ENCODE data around the gene CFAP69.

CFAP69 gene, protein sequence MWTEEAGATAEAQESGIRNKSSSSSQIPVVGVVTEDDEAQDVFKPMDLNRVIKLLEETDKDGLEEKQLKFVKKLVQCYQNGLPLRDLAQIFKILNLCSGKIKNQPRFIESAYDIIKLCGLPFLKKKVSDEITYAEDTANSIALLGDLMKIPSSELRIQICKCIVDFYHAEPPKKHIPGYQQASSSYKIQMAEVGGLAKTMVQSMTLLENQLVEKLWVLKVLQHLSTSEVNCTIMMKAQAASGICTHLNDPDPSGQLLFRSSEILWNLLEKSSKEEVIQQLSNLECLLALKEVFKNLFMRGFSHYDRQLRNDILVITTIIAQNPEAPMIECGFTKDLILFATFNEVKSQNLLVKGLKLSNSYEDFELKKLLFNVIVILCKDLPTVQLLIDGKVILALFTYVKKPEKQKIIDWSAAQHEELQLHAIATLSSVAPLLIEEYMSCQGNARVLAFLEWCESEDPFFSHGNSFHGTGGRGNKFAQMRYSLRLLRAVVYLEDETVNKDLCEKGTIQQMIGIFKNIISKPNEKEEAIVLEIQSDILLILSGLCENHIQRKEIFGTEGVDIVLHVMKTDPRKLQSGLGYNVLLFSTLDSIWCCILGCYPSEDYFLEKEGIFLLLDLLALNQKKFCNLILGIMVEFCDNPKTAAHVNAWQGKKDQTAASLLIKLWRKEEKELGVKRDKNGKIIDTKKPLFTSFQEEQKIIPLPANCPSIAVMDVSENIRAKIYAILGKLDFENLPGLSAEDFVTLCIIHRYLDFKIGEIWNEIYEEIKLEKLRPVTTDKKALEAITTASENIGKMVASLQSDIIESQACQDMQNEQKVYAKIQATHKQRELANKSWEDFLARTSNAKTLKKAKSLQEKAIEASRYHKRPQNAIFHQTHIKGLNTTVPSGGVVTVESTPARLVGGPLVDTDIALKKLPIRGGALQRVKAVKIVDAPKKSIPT

DNA sequence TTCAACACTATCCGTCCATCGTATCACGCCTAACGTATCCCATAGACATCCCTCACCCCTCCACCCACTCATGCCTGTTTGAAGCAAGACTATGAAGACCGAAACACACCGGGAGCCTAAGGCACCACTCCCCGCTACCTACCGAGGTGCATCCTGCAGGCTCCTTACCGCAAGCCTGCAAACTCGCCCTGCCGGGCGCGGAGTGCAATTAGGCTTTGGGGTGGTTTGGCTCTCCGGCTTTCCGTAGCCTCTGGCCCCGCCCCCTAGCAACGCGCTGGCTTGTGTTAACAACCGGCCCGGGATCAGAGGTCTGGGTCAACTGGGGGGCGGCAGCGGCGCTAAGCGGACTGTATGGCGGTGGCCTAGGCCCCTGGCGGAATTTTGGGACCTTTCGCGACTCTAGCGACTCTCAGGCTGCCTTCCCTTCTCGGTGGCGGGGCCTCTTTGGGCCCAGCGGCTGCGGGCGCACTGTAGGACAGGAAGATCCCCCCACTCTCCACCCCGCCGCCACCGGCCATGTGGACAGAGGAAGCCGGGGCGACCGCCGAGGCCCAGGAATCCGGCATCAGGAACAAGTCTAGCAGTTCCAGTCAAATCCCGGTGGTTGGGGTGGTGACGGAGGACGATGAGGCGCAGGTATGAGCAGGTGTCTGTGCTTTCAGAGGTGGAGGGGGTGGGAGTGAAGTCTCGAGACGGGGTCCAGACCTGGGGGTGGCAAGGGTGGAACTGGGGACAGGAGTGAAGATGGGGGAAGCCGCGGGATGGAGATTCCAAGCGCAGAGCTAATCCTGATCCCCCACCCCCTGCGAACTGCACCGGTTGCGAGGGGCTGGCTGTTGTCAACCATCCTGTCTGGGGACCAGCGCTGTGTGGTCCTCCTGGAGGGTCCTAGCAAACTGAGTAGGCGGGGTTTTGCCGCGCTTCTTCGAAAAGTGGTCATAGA lies at the start of gene CFAP69:
TSS of gene CFAP69 (plus strand) at position 266 of the 943 bp plus-strand sequence. CDS start at position 517, 251 bp downstream.
- DNase-seq (ENCODE audit: low spot score), result peak; percentile 60

DNA sequence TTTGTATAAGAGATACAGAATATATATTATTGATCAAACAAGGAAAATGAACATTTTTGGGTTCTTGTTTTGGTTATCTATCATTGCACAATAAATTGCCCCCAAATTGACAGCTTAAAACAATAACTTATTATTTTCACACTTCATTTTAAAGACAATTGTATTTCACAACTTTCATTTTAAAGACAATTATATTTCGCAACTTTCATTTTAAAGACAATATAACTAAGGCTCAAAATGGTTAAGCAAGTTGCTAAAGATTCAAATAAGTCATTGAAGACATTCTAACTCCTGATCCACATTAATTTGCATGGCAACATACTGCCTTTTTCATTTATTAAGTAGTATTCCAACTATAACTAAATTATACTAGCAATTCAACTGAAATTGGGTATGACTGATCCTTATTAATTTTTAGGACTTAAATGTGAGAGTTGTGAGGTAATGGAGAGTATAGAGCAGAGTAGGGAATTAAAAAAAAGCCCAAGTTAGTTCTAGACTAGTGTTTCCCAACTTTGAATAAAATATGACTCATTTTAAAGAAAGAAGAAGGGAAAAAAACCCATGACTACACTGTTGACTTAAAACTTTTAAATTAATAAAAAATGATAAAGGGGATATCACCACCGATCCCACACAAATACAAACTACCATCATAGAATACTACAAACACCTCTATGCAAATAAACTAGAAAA lies 43.3 kb upstream of the CFAP69 start:
- DNase-seq (ENCODE audit: low spot score), result no peak

DNA sequence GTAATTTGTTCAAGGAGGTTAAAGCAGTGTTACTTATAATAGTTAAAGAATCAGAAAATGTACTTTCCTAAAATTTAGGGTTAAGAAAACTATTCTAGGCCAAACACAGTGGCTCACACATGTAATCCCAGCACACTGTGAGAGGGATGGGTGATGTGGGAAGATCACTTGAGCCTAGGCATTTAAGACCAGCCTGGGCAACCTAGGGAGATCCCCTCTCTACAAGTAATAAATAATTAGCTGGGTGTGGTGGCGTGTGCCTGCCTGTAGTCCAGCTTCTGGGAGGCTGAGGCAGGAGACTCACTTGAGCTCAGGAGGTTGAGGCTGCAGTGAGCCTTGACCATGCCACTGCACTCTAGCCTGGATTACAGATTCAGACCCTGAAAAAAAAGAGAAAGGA lies 37.0 kb upstream of the CFAP69 start:
- no peak for DNase-seq (ENCODE audit: low spot score)

DNA sequence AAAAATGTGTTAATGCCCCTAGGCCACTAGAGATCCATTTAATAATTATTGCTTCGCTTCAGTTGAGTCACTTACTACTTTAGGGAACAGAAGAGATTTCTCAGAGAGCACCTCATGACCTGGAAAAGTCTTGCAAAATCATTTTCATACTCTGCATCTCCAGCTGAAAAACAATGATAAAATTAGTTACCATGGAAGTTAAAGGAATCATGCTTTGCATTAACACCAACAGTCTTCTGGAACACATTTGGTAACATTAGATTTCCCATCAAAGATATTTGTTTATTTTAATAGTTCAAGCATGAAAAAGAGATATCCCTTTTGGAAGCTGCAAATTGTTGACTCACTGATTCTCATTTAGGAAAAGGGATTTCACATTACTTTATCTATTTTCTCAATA lies 35.2 kb upstream of the CFAP69 start:
- no peak for DNase-seq (ENCODE audit: low spot score)

DNA sequence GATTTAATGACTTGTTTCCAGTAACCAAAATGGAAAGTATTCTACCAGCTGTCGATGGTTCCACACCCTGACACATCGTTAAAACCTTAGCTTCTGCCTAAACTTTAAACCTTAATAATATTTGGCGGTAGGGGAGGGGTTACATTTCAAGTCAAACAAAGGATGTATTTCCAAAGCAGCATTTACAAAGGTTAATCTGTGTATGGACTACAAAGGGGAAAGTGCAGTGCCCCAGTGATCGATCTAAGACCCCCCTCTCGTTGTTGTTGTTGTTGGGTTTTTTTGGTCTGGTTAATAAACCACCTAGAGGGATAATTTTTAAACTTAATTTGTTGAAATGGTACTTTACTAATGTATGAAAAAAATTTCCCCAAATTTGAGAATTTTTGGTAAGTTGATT lies 34.5 kb upstream of the CFAP69 start:
- no peak for DNase-seq (ENCODE audit: low spot score)

DNA sequence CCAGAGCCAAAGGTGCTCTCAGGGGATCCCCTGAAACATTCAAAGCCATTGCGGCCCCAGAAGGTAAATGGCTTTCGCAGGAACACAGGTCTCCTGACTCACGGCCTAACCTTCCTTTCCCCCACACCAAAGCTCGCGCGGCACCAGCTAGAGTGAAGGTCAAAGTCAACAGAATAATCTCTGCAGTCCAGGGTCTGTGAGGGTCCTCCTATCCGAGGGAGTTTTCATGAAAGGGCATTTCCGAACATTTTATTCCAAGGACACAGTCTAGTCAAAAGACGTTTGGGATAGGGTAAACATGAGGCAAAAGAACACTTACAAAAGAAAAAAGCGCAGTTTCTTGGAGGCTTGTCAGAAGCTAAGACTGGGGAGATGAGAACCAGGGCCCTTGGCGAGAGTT lies 34.0 kb upstream of the CFAP69 start:
- DNase-seq (ENCODE audit: low spot score), result no peak

DNA sequence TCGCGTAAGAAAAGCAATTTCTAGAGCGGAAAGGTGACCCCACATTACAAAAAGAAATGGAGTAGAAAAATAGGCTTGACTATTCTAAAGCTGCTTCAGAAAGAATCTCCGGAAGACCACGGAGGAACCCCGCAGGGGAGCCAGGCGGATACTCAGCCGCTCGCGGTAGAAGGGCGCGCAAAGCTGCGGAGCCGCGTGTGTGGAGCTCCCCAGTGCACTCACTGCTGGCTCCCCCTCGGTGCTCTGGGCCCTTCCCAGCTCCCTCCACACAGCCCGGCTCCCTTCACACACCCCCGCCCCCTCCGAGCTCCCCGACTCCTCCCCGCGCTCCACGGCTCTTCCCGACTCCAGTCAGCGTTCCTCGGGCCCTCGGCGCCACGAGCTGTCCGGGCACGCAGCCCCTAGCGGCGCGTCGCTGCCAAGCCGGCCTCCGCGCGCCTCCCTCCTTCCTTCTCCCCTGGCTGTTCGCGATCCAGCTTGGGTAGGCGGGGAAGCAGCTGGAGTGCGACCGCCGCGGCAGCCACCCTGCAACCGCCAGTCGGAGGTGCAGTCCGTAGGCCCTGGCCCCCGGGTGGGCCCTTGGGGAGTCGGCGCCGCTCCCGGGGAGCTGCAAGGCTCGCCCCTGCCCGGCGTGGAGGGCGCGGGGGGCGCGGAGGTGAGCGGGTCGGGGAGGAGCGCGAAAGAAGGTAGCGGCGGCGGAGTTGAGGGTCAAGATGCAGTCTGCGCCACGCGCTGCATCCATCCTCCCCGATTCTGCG lies 33.4 kb upstream of the CFAP69 start, which contains the start of gene STEAP2:
TSS of gene STEAP2 (plus strand) at position 350 of the 758 bp plus-strand sequence. CDS start 13,343 bp downstream, outside the sequence.
- DNase-seq (ENCODE audit: low spot score), result peak; percentile 37

DNA sequence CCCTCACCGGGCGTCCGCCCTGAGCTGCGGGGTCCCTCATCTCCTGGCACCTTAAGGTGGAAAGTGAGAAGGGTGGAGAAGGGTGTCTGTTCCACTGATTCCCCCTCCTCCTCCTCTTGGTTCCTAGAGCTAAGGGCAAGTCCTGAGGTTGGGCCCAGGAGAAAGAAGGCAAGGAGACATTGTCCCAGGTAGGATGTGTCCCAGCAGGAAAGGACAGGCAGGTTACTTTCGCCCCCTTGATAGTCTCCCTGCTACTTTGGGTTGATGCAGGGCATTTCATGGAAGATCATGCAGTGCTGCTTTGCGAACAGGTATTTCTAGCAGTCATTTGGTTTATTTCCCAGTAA lies 32.9 kb upstream of the CFAP69 start:
- no peak for DNase-seq (ENCODE audit: low spot score)

DNA sequence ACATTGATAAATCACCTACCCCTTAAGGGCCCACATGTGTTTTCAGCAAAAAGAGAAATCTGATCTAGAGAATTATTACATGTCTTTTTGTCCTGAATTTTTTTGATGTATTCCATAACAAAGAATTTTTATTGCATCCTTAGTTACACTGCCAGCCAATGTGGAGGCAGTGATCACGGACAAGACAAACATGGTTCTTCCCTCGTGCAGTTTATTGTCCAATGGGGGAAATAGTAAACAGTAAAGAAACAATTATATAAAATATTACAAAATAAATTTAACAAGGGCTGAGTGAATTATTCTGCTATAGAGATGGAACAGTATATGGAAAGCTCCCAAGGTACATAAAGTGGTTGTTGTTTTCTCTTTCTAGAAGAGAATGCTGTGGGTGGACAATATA lies 31.5 kb upstream of the CFAP69 start:
- no peak for DNase-seq (ENCODE audit: low spot score)

DNA sequence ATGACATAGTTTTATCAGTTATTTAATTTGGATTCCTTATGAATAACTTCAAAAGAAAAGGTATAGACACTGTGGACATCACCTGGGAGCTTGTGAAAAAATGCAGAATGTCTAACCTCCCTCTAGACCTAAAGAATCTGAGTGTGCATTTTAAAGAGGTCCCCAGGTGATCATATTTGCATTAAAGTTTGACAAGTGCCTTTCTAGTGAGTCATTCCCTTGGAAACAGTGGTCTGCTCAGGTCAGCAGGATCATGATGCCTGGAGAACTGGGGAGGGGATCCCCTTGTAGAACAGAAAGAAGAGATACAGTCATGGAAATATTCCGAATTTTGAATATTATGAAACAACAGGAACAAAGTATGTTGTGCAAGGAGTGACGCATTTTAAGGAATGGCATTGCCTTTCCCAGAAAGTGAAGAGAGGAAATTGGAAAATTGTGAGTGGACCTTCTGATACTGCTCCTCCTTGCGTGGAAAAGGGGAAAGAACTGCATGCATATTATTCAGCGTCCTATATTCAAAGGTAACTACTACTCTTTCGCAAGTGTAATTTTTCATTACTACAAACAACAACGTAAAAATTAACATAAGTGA lies 28.8 kb upstream of the CFAP69 start:
- DNase-seq (ENCODE audit: low spot score), result no peak

DNA sequence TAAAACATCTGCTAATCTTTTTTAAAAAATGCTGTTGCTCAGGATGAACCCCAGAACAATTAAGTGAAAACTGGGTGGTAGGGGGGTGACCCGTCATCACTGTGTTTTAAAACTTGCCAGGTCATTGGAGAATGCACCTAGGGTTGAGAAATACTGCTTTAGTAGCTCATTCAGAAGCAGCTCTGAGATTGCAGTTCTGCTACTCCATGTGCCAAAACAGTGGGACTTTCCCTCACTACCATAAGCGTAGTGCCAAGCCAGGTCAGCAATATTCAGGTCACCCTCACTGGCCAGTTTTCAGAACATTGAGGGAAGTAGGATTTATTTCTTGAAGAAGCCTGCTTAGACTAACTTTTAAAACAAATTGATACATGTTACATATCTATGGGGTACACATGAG lies 28.2 kb upstream of the CFAP69 start:
- DNase-seq (ENCODE audit: low spot score), result no peak

DNA sequence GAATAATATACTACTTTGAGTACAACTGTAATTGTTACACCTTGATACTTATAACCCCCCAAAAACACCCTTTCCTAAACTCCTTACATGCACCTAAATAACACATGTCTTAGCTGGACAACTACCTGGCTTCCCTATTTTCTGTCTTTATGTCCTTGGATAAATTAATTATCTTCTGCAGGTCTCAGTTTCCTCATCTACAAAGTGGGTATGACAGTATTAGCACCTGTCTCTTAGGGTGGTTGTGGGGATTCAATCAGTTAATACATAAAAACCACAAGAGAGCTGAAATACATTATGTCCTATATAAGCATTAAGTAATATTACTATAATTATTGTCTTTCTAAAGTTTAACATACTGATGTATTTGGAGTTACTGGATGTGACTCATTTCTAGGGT lies 22.6 kb upstream of the CFAP69 start:
- DNase-seq (ENCODE audit: low spot score), result no peak

DNA sequence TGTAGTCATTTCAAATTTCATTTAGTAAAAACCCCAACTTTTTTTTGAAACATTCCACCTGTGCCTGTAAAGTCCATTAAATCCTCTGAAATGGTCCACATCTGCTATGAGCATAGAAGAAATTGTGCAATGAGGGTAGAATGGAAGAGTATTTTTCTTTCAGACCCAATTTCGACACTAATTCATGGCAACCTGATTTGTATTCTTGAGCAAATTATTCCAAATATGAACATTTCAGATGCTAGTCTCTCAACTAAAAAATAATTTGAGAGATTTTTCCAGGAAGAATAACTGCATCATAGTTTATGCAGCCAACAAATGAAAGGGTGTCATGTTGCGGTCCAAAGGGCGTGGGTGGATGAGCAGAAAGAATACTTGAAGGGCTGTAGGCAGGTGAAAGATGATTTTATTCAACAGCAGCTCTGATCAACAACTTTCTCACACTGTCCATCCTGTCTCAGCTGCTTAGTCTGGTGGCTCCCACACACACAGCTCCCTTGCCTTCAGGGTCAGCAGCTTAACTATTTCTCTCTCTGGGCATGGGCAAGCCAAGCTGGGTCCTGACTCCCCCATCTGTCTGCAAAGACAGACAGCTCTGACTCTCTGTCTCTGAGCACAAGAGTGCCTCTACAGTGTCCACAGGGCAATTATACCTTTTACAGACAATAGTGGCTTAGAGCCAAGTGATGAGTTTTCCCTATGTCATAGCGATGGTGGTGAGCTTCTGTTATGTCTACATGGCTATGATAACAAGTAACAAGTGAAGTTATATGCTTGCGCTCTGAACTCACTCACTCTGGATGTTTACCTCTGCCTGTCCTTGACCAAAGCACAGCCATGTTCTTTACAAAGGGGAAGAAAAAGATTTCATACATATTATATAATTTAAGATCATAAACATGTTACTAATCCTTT lies 21.9 kb upstream of the CFAP69 start:
- DNase-seq (ENCODE audit: low spot score), result no peak

DNA sequence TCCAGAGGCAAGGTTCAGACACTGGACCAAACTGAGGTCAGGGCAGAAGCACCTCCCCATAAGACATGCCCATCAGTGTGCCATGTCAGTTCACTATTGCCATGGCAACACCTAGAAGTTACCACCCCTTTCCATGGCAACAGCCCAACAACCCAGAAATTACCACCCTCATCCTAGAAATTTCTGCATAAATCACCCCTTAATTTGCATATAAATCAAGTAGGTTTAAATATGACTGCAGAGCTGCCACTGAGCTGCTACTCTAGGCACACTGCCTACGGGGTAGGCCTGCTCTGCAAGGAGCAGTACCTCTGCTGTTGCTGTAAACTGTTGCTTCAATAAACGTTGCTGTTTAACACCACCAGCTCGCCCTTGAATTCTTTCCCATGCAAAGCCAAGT lies 20.8 kb upstream of the CFAP69 start:
- no peak for DNase-seq (ENCODE audit: low spot score)

DNA sequence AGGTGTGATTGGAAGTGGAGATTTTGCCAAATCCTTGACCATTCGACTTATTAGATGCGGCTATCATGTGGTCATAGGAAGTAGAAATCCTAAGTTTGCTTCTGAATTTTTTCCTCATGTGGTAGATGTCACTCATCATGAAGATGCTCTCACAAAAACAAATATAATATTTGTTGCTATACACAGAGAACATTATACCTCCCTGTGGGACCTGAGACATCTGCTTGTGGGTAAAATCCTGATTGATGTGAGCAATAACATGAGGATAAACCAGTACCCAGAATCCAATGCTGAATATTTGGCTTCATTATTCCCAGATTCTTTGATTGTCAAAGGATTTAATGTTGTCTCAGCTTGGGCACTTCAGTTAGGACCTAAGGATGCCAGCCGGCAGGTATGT lies 19.8 kb upstream of the CFAP69 start:
- no peak for DNase-seq (ENCODE audit: low spot score)

DNA sequence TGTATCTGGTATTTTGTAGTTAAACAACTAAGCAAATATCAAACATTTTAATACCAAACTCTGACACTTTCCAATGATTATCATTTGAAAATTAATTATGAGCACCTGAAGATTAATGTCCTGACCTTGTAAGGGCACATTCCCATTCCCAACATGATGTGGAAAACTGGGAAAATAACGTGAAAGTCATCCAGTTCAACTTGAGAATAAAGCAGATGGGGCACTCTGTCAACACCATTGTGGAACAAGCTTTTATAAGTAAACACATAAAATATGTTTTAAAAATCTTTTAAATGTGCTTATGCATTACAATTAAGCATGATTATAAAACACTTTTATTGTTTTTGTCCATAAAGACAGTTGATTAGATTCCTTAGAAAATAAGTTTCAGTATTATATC lies 19.4 kb upstream of the CFAP69 start:
- DNase-seq (ENCODE audit: low spot score), result no peak

DNA sequence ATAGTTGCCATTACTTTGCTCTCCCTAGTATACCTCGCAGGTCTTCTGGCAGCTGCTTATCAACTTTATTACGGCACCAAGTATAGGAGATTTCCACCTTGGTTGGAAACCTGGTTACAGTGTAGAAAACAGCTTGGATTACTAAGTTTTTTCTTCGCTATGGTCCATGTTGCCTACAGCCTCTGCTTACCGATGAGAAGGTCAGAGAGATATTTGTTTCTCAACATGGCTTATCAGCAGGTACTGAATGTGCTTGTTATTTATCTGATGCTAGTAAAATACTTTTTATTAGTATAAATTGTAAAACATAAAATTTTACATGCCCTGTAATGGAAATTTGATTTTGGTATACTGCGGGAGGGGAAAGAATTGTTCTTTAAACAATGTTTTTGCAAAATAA lies 17.7 kb upstream of the CFAP69 start:
- no peak for DNase-seq (ENCODE audit: low spot score)

DNA sequence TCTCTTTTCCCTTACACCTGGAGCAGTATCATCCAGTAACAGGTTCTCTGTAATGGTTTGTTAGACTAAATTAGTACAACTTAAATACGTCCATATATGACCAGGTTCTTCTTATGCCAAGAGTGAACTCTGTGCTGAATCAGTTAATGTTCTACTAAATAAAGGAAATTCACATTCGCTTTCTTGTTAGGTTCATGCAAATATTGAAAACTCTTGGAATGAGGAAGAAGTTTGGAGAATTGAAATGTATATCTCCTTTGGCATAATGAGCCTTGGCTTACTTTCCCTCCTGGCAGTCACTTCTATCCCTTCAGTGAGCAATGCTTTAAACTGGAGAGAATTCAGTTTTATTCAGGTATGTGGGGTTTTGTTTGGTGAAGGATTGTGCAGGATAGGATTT lies 15.3 kb upstream of the CFAP69 start:
- no peak for DNase-seq (ENCODE audit: low spot score)

DNA sequence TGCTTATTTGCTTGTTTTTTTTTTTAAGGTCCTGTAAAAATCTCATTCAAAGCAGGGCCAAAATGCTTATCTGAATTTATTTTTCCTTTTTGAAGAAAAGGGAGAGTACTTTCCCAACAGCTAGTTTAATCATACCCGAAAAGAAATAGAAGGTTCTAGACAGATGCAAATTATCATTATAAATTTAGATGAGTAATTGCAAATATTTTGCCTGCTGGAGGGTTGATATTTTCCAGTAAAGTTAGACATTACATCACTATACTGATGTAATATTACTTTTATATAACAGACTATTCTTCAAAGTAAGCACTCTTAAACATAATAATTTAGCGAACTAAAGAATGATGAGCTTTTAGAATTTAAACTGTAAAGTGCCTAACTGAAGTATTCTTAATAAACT lies 14.1 kb upstream of the CFAP69 start:
- no peak for DNase-seq (ENCODE audit: low spot score)
